SU-DHL-6 (cell line): ENCODE results near the gene KSR1.

Experiments
- CTCF ChIP-seq: fragments of 200-600 bp; sonication (generic); IDR thresholded peaks from one replicate; pipeline ENCODE4 v1.5.1; 2017; ENCODE audit warnings: antibody characterized with exemption, mild to moderate bottlenecking, low read length, moderate library complexity; ENCODE audit not compliant: insufficient read depth, poor library complexity, severe bottlenecking
- EZH2phosphoT487 ChIP-seq: fragments of 200-600 bp; sonication (generic), shearing (Covaris generic); conservative IDR thresholded peaks from 2 replicates; pipeline ENCODE4 v1.6.1; 2018; ENCODE audit warnings: mild to moderate bottlenecking, antibody characterized with exemption, low read length, moderate library complexity, mixed read lengths

DNA sequence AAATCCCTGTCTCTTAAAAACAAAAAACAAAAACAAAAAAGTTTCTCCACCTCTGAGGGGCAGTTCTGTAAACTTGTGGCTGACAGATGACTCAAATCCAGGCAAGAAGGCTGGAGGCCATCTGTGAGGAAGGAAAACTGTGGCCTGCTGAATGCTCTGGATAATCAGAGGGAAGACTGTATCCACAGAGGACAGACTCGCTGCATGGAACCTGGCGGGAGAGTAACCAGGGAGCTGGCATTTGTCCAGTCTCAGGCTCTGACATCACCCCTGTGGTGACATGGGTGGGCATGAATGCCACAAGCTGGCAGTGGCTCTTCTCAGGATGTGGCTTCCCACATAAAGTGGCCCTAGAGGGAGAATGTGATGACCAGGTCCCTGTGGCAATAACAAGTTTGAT lies 2.8 kb upstream of the KSR1 start:
- TF ChIP-seq CTCF (no peak), EZH2phosphoT487 (no peak)
